HUES6 (cell line): ENCODE data around the gene ADGRV1.
"Not testable (repeated sequence)": the region's sequence is repeated elsewhere in the genome, so short reads cannot be mapped to it uniquely, and the experiment has no call there.

Source experiments
- H3K27ac ChIP-seq: 2 replicates; pipeline ENCODE4 v1.7.0; 2013; ENCODE audit warnings: low read depth, mild to moderate bottlenecking, low read length, inconsistent platforms
- H3K27me3 ChIP-seq: 2 replicates; pipeline ENCODE4 v1.6.1; 2013; ENCODE audit warnings: low read length; ENCODE audit not compliant: control insufficient read depth, insufficient read depth
- H3K36me3 ChIP-seq: 2 replicates; pipeline ENCODE4 v1.6.1; 2013; ENCODE audit warnings: low read length; ENCODE audit not compliant: control insufficient read depth, insufficient read depth
- H3K4me1 ChIP-seq: 2 replicates; pipeline ENCODE4 v1.6.1; 2013; ENCODE audit warnings: low read length; ENCODE audit not compliant: control insufficient read depth, insufficient read depth
- H3K4me3 ChIP-seq: 2 replicates; pipeline ENCODE4 v1.5.1; 2013; ENCODE audit warnings: low read depth, low read length
- H3K9ac ChIP-seq: one replicate; pipeline ENCODE4 v1.6.1; 2013; ENCODE audit warnings: mild to moderate bottlenecking, low read length
- H3K9me3 ChIP-seq: 2 replicates; pipeline ENCODE4 v1.6.1; 2013; ENCODE audit warnings: low read depth, low read length; ENCODE audit not compliant: control insufficient read depth, insufficient read depth

ADGRV1 gene

DNA sequence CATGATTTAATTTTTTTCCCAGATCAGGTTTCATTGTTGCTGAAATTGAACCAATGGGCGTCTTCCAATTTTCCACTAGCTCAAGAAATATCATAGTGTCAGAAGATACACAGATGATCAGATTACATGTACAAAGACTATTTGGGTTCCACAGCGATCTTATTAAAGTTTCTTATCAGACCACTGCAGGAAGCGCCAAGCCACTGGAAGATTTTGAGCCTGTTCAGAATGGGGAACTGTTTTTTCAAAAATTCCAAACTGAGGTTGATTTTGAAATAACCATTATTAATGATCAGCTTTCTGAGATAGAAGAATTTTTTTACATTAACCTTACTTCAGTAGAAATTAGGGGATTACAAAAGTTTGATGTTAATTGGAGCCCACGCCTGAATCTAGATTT is 251.6 kb downstream of the ADGRV1 start:
- H3K4me3 ChIP-seq: no peak overlapping the region
- H3K27me3 ChIP-seq: no peaks in the 10 kb centered on the region
- H3K9ac ChIP-seq: no peak overlapping the region
- H3K27ac ChIP-seq: no peak overlapping the region
- H3K4me1 ChIP-seq: no peaks in the 10 kb centered on the region
- no peaks in the 10 kb centered on the region for H3K9me3 ChIP-seq
- peaks cover 12% of the 10 kb centered on the region for H3K36me3 ChIP-seq

- no peaks in the 10 kb centered on the region for H3K4me1 ChIP-seq
- no peak overlapping the region for H3K4me3 ChIP-seq
- H3K36me3 ChIP-seq: peaks cover 14% of the 10 kb centered on the region
Observed at GRCh38 chr5:90813392-90813791, 254.8 kb downstream of the ADGRV1 start.

GRCh38 chr5:90822062-90822461 is 263.5 kb downstream of the ADGRV1 start:
- H3K36me3 ChIP-seq, H3K4me3 ChIP-seq, H3K27me3 ChIP-seq, H3K9ac ChIP-seq, H3K27ac ChIP-seq, H3K4me1 ChIP-seq, H3K9me3 ChIP-seq: not testable (repeated sequence)

More at GRCh38 chr5:90813392-90813791, 254.8 kb downstream of the ADGRV1 start:
- no peak overlapping the region for H3K27ac ChIP-seq
- no peaks in the 10 kb centered on the region for H3K9me3 ChIP-seq
- H3K9ac ChIP-seq: no peak overlapping the region
- H3K27me3 ChIP-seq: no peaks in the 10 kb centered on the region

GRCh38 chr5:90824436-90824835 is 265.8 kb downstream of the ADGRV1 start:
- H3K9me3 ChIP-seq: peaks cover 2% of the 10 kb centered on the region; the same call in 1 of the 2 replicates
- no peak overlapping the region for H3K9ac ChIP-seq
- H3K27ac ChIP-seq: no peak overlapping the region
- H3K4me1 ChIP-seq: no peaks in the 10 kb centered on the region
- H3K36me3 ChIP-seq: peaks cover 4% of the 10 kb centered on the region; the same call in 1 of the 2 replicates
- no peak overlapping the region for H3K4me3 ChIP-seq
- H3K27me3 ChIP-seq: no peaks in the 10 kb centered on the region

DNA sequence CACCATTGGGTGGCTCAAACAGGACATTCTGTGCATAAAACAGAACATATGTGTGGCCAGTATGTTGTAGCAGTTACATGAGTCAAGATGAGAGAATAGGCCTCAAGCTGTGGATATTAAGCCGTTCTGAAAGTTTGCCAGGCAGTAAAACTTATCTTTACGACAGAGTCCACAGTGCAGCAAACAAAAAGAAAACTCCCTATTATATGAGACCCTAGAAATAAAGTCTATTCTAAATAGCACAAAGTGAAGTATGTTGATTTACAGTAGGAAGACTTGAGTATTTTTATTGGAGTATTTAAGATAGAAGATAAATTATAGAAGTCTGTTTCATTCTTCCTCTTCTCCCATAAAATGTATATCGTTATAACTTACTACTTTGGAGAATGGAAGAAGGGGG is 271.5 kb downstream of the ADGRV1 start:
- Histone ChIP-seq H3K4me3 (no peak overlapping the region), H3K9me3 (no peaks in the 10 kb centered on the region), H3K9ac (no peak overlapping the region), H3K4me1 (no peaks in the 10 kb centered on the region), H3K27ac (no peak overlapping the region), H3K27me3 (no peaks in the 10 kb centered on the region), H3K36me3 (peaks cover 7% of the 10 kb centered on the region; the same call in 1 of the 2 replicates)

DNA sequence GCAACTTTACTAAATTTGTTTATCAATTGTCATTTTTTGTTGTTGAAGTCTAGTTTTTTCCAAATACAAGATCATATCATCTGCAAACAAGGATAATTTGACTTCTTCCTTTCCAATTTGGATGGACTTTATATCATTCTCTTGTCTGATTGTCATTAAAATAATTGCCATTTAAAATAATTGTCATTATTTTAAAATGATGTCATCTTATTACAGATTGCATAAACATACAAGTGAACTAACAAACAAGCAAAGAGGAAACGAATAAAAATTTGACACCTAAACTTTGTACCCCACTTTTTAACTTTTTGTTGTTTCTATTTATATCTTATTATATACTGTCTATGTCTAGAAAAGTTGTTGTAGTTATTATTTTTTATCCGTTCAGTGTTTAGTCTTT is 275.2 kb downstream of the ADGRV1 start:
- Histone ChIP-seq H3K9ac (no peak overlapping the region), H3K27me3 (no peaks in the 10 kb centered on the region), H3K36me3 (peaks cover 7% of the 10 kb centered on the region; the same call in 1 of the 2 replicates), H3K4me1 (no peaks in the 10 kb centered on the region), H3K9me3 (no peaks in the 10 kb centered on the region), H3K4me3 (no peak overlapping the region), H3K27ac (no peak overlapping the region)

- no peak overlapping the region for H3K9ac ChIP-seq
- peaks cover 7% of the 10 kb centered on the region; the same call in 1 of the 2 replicates for H3K36me3 ChIP-seq
- no peaks in the 10 kb centered on the region for H3K27me3 ChIP-seq
- no peak overlapping the region for H3K4me3 ChIP-seq
- no peak overlapping the region for H3K27ac ChIP-seq
- H3K9me3 ChIP-seq: no peaks in the 10 kb centered on the region
- H3K4me1 ChIP-seq: no peaks in the 10 kb centered on the region
Observed at GRCh38 chr5:90834711-90835110, 276.1 kb downstream of the ADGRV1 start.

DNA sequence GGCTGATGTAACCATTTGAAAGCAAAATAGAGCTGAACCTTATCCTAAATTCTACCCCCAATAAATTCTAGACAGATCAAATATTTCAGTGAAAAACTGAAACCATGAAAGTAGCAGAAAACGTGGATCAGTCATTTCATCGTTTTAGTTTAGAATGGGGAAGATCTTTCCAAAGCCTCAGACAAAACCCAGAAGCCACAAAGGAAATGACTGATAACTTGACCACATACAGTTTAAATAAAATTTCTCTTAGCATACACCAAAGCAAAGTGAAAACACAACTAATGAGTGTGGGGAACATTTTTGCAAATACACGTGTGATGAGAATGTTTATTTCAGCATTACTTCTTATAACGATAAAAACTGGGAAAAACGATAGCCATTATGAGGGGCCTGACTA is 284.8 kb downstream of the ADGRV1 start:
- H3K27ac ChIP-seq: no peak overlapping the region
- peaks cover 4% of the 10 kb centered on the region; the same call in 1 of the 2 replicates for H3K36me3 ChIP-seq
- H3K27me3 ChIP-seq: no peaks in the 10 kb centered on the region
- 0 out of 2 replicates have a peak, but pooled peaks cover 2% of the 10 kb centered on the region for H3K9me3 ChIP-seq
- H3K4me1 ChIP-seq: no peaks in the 10 kb centered on the region
- H3K4me3 ChIP-seq: no peak overlapping the region
- H3K9ac ChIP-seq: no peak overlapping the region

GRCh38 chr5:90844931-90845330 is 286.3 kb downstream of the ADGRV1 start:
- H3K4me1 ChIP-seq: no peaks in the 10 kb centered on the region
- H3K27ac ChIP-seq: no peak overlapping the region
- H3K4me3 ChIP-seq: no peak overlapping the region
- no peak overlapping the region for H3K9ac ChIP-seq
- 0 out of 2 replicates have a peak, but pooled peaks cover 2% of the 10 kb centered on the region for H3K9me3 ChIP-seq
- peaks cover 4% of the 10 kb centered on the region; the same call in 1 of the 2 replicates for H3K36me3 ChIP-seq
- no peaks in the 10 kb centered on the region for H3K27me3 ChIP-seq

- Histone ChIP-seq H3K27me3 (no peaks in the 10 kb centered on the region), H3K9ac (no peak overlapping the region), H3K4me3 (no peak overlapping the region), H3K36me3 (no peaks in the 10 kb centered on the region; the same call in 1 of the 2 replicates), H3K4me1 (no peaks in the 10 kb centered on the region), H3K9me3 (0 out of 2 replicates have a peak, but pooled peaks cover 2% of the 10 kb centered on the region), H3K27ac (no peak overlapping the region)
Observed at GRCh38 chr5:90845723-90846554, 287.3 kb downstream of the ADGRV1 start.

- H3K4me3 ChIP-seq, H3K4me1 ChIP-seq, H3K36me3 ChIP-seq, H3K27me3 ChIP-seq, H3K9me3 ChIP-seq, H3K27ac ChIP-seq, H3K9ac ChIP-seq: not testable (repeated sequence)
Observed at GRCh38 chr5:90847606-90848005, 289.0 kb downstream of the ADGRV1 start.
